ENCODE data around the gene MARCHF6.

Gene MARCHF6

GRCh38 chr5:10387690-10388089, 34.2 kb downstream of the MARCHF6 start:
- DNase-seq, result no peak

GRCh38 chr5:10391130-10391529, 37.6 kb downstream of the MARCHF6 start:
- DNase-seq, result no peak

GRCh38 chr5:10392567-10393328, 39.3 kb downstream of the MARCHF6 start:
- peak; percentile 19 for DNase-seq

GRCh38 chr5:10393491-10393890, 40.0 kb downstream of the MARCHF6 start:
- no peak for DNase-seq

- no peak for DNase-seq
Measured at GRCh38 chr5:10396552-10396951, 43.1 kb downstream of the MARCHF6 start.

DNA sequence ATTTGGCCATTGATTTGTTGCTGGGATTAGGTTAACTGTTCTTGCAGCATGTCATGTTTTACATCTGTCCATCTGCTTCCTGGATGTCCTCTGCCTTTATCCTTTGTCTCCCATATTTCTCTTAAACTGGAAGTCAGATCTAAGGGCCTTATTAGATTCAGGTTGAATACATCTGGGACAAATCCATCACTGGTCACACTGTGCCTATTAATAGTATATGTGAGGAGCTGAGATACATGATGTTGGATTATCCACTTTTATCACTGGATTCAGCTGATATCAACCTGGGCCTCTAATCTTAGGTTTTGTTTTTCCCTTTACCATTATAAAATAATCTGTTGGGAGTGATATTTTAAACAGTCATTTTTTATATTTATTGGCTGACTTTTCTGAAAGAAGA, 46.3 kb downstream of the MARCHF6 start:
- no peak for DNase-seq

DNA sequence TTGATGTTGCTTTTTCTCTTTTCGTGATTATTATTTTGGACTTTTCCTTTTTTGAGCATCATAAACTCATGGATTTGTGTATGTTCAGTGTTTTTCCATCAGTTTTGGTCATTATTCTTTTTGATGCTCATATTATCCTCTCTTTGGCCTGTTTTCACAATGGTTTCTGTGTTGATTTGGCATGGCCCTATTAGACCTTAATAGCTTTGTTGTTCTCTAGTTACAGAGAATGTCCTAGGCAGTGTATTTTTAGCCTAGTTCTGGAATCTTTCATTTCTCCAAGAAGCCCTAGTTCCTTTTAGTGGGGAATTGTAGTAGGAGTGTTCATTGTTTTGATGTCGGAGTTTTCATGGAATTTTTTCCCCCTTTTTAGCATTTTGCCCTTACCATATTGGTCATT, 46.9 kb downstream of the MARCHF6 start:
- DNase-seq, result no peak

GRCh38 chr5:10400831-10401230, 47.3 kb downstream of the MARCHF6 start:
- DNase-seq, result no peak

DNA sequence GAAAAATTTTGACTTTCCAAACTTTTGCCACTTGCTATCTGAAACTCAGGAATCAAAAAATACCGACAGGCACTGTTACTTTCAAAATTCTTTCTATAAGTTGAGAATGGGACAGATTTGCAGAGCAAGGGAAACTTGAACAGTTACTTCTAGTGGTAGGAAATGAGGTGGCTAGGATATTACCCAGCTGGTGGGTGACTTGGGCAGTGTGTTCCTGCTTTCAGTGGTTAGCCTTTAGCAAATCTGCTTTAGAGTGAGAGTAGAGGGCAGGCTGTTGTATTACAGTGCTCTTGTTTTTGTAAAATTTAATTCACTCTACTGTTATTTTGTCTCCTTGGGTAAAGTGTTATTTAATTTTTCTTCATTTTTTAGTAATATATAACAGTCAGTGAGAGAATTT, 48.0 kb downstream of the MARCHF6 start:
- DNase-seq, result no peak

Measured in OCI-M1 (cell line).